ENCODE measurements around the gene SLC28A3.

- TF ChIP-seq EZH2phosphoT487 (IDR thresholded peaks at IDR 0.05; ENCODE audit: borderline replicate concordance, low read depth, low read length), result no peak
- TF ChIP-seq CTCF (conservative IDR thresholded peaks at IDR 0.05; ENCODE audit: low read length), result no peak
Observed at GRCh38 chr9:84319632-84320031, 20.9 kb downstream of the SLC28A3 start.
